ENCODE data around the gene TYW1. TPM values are rescaled to one million over a fixed set of nuclear protein-coding genes. Genes with fewer than 3 reads are reported as not detected.
"Not testable (repeated sequence)": the region's sequence is repeated elsewhere in the genome, so short reads cannot be mapped to it uniquely, and the experiment has no call there.

The TYW1 gene
- total RNA-seq, 1 donor from 2014 or later: 14.0 TPM

DNA sequence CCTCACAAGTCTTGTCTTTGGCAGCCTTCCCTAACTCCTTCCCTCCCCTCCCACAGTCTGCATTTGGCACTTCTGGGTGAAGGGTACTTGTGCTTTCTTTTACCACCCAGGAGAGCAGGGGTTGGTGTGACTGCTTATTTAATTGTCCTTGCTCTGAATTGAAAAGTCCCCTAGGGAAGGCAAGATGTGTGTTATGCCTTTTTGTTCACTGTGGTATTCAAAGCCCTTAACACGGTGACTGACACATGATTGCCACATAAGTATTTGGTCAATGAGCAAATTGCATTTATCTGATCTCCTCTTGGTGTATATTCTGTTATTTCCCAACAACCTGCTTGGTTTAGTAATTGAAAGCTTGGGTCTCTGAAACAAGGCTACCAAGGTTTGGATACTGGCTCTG lies 134.1 kb downstream of the TYW1 start:
- DNase-seq (ENCODE audit: low spot score): not testable (repeated sequence)

DNA sequence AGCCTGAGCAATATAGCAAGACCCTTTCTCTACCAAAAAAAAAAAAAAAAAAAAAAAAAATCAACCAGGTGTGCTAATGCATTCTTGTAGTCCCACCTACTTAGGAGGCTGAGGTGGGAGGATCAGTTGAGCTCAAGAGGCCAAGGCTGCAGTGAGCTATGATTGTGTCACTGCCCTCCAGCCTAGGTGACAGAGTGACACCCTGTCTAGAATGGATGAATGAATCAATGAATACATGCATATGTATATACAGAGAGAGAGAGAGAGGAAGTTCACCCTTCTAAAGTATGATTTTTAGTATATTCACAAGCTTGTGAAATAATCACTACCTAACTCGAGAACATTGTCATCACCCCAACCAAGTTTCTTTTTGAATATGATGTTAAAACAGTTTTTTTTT lies 138.3 kb downstream of the TYW1 start:
- not testable (repeated sequence) for DNase-seq (ENCODE audit: low spot score)

DNA sequence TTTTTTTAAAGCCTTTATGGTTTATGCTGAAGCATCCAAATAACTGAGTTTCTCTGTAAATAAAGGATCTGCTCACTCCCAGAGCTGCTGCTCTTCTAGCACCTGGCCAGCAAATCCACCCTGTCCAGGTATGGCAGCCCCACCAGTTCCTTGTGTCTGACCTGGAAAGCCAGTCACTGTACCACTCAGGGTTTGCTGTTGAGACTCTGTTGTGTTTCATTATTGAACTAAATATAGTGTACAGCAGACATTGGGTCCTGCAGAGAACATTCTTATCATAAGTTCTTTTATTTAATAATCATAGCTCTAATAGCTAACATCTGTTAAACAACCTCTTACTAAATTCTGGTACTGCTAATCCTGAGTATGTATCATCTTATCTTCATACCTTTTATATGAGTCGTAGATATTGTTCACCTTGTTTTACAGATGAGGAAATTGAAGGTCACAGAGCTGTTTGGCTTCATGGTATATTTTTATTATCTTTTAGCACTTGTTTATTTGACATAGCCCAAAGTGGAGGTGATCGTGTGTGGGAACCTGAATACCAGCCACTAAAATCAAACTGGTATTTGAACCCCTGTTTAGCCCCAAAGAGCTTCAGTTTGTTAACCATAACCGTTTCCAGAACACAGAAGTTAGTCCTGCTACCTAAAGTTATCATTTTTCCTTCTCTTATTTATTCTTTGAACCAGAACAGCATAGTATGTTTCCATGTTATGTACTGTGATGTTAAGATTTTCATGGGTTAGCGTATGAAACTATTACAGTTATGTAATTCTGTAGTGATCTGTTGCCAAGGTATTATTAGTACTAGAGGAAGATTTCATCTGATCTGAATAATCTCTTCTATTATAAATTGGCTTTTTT lies 139.2 kb downstream of the TYW1 start:
- not testable (repeated sequence) for DNase-seq (ENCODE audit: low spot score)

DNA sequence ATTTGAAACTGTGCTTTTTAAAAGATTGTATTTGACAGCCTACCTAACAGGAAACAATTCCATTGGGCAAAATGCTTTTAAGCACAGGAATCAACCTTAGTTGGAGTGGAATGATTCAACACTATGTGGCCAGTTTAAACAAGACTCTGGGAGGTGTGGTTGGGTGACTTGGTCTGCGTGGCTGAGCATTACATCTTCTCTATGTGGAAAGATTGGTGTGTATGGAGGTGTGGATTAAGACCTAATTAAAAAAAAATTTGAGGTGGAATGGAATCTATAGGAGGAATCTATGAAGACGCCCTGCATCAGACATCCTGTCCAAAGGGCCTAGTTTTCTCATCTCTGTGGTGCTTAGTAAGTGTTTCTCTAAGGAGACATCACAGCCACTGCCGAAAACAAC lies 140.9 kb downstream of the TYW1 start:
- not testable (repeated sequence) for DNase-seq (ENCODE audit: low spot score)

DNA sequence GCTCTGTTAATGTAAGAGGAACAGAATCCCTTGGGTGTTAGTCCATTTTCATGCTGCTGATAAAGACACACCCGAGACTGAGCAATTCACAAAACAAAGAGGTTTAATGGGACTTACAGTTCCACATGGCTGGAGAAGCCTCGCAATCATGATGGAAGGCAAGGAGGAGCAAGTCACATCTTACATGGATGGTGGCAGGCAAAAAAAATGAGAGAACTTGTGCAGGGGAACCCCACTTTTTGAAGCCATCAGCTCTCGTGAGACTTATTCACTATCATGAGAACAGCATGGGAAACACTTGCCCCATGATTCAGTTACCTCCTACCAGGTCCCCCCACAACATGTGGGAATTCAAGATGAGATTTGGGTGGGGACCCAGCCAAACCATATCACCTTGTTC lies 143.2 kb downstream of the TYW1 start:
- DNase-seq (ENCODE audit: low spot score): not testable (repeated sequence)

DNA sequence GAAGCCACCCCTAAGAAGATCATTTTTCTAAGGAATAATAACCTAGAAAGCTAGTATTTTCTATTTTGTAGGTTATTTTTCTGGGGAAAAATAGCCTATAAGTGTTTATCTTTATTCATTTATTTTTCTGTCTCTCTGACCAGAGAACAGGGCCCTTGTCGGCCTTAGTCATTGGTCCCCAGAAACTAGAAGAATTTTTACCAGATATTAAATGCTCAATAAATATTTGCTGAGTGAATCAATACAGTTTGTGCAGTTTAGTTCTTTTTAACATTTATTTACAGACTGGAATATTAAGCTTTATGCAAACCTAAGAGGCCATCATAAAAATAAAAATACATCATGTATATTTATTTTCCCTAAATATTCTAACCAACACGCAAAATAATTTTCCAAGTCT lies 144.4 kb downstream of the TYW1 start:
- DNase-seq (ENCODE audit: low spot score): not testable (repeated sequence)

DNA sequence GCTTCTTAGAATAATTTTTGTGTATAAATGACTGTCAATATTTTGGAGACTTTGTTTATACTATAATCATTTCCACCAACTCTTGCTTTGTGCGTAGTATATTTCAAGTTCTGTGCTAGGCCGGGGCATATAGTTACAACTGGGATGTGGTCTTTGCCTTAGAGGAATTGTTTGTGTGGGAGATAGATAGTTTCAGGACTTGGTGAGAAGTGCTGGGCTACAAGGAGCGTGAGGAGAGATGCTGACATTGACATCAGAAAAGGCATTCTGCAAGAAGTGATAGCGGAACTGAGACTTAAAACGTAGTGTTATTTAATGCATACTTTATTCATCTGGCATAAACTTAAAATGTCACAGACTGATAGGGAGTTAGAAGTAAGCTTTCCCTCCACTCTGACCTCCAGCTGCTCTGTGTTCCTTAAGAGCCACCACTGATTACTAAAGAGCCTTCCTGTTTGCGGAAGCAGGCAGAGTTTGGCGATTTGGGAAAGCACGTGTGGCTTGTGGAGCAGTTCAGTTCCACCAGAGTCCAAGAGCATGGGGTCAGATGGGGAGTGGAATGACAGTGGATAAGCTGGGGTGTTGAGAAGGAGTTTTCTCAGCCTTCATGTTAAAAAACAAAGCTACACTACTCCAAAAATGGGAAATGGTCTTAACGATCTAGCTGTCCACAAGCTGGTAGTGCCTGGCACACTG lies 146.6 kb downstream of the TYW1 start:
- DNase-seq (ENCODE audit: low spot score): not testable (repeated sequence)

DNA sequence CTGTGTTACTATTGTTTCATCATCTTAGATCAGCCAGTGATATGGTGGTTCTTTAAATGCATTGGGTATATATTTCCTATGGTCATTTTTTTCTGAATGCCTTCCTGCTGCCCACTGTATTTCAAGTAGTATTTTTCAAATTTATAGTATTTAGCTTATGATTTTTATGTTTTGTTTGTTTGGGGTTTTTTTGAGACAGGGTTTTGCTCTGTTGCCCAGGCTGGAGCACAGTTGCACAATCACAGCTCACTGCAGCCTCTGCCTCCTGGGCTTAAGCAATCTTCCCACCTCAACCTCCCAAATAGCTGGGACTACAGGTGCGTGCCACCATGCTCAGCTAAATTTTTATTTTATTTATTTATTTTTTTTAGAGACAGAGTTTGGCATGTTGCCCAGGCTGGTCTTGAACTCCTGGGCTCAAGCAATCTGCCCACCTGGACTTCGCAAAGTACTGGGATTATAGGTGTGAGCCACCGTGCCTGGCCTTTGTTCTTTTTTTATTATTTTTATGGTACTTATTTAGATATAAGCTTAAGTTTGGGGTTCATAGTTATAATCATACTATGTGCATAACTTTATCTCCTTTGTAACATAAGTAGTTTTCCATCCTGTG lies 149.1 kb downstream of the TYW1 start:
- DNase-seq (ENCODE audit: low spot score): not testable (repeated sequence)

DNA sequence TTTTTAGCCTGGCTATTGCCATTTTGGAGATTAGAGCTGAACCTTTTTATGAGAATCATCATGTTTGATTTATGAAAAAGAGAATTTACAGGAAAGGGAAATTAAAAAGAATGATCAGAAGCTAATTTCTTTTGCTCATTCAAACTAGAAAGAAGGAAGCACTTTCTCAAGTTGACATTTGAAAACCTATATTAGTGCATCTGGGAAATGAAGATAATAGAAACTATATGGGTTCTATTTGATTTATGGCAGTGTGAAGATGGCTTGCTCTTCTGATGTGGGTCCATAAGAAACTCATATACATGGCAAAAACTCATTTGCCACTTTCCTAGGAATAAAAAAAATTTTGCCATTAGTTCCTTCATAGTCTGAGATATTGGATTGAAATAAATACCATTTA lies 152.5 kb downstream of the TYW1 start:
- not testable (repeated sequence) for DNase-seq (ENCODE audit: low spot score)

DNA sequence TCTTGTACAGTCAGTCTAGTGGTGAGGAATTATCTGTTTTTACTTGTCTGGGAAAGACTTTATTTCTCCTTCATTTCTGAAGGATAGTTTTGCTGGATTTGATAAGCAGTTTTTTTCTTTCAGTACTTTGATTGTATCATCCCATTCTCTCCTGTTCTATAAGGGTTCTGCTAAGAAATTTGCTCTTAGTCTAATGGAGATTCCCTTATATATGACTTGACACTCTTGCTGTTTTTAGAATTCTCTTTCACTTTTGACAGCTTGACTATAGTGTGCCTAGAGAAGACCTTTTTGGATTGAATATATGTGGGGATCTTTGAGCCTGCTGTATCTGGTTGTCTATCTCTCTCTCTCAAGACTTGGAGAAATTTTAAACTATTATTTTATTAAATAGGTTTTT lies 157.7 kb downstream of the TYW1 start:
- DNase-seq (ENCODE audit: low spot score): not testable (repeated sequence)

DNA sequence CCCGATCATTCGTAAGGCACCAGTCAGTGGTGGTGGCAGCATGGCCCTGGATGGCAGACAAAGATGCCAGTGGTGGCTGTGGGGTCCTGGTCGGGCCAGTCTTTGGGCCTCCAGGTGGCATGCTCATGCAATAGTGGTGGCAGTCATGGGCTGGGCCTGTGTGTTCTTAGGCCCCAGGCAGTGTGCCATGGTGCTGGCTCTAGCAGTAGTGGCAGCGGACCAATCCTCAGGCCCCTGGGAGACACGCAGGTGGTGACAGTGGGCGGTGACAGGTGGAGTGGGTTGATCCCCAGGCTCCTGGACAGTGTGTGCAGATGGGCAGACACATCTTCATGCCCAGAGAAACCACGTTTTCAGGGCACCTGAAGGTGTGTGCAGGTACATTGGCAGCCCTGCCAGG lies 159.4 kb downstream of the TYW1 start:
- not testable (repeated sequence) for DNase-seq (ENCODE audit: low spot score)

DNA sequence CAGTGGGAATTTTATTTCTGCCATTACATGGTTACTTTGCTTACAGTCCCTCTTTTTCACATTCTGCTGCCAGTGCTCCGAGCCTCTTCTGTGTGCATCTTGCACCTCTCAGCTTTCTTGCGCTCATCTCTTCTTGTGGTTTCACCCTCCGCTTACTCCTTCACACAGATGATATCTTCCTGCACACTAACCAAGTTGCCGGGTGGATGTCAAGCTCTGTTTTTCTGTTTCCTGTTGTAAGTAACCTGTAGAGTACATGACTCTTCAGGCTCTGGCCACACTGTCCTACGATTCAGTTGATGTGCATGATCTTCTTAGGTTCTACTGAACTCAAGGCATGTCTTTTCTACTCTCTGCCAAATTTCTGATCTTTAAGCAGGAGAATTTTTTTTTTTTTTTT lies 166.7 kb downstream of the TYW1 start:
- not testable (repeated sequence) for DNase-seq (ENCODE audit: low spot score)

DNA sequence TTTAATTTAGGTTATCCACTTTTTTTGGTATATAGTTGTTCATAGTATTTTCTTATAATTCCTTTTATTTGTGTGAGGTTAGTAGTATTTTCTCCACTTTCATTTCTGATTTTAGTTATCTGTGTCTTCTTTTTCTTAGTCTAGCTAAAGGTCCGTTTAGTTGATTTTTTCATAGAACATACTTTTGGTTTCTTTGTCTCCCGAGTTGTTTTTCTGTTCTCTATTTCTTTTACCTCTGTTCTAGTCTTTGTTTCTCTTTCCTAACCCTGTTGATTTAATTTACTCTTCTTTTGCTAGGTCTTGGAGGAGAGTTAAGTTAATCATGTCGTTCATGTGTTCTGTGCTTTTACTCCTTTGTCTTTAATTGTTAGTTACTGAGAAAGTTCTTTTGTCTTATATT lies 174.5 kb downstream of the TYW1 start:
- DNase-seq (ENCODE audit: low spot score): not testable (repeated sequence)

DNA sequence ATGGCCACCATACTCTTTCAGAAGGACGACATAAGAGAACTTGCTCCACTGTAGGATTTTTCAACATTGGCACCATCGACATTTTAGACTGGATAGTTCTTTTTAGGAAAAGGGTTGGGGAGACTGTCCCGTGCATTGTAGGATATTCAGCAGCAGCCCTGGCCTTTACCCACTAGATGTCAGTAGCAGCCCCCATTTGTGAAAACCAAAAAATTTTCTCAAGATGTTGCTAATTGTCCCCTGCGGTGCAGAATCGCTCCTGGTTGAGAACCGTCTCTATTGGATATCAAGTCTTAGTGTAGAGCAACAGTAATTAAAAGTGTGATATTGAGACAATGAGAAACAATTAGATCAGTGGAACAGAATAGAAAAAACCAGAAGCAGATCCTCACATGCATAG lies 180.1 kb downstream of the TYW1 start:
- DNase-seq (ENCODE audit: low spot score): not testable (repeated sequence)

DNA sequence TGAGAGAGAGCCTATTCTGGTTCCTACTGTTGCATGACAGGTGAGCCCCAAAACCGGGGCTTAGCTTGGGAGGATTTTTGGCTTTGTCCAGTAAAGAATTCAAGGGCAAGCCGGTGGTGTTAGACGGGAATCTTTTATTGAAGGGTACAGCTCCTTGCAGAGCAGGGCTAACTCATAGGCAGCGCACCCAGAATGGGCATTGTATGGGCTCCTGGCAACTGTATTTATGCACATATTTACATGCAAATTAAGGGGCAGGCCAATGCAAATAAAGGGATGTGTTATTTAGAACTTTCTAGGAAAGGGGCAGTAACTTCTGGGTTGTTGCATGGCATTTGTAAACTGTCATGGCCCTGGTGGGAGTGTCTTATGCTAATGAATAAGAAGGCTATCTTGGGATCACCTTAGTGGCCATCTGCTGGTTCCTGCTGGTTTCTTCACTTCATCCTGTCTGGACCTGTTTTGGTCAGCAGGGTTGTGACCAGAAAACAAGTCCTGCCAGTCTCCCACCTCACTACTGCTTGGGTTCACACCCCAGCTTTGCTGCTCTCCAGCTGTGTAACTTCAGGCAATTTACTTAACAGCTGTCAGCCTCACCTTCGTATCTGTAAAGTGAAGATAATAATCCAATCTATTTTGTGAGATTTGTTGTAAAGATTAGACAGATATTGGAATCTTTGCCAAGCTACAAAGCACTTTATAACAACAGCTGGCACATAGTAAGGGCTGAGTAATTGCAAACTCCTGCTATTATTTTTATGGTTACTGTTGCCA lies 182.5 kb downstream of the TYW1 start:
- DNase-seq (ENCODE audit: low spot score): not testable (repeated sequence)

DNA sequence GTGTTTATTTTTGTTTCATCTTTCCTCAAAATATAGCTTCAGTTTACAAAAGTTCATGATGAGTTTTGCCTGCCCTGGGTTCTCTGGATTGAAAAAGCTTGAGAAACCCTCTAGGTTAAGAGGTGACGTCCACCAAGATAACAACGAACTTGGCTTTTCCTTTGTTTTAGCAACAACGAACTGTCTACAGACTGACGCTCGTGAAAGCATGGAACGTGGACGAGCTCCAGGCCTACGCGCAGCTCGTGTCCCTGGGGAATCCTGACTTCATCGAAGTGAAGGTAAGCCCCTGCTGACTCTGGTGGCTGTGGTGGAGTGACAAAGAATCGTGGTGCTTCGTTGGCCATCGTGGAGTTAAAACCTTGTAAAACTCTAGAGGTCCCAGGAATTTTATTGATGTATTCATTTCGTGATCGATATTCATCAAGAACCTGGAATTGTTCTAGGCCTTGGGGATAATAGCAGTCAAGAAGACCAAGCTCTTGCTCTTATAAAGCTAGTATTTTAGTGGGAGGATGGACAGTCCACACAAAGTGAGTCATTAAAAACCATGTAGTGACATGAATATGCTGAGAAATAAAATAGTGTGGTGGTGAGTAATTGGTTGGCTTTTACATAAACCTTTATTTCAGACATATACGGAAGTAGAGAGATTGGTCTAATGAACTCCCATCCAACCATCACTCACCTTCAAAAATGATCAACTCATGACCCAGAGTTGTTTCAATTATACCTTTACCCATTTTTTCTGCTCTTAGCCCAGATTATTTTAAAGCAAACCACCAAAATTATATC lies 186.5 kb downstream of the TYW1 start:
- not testable (repeated sequence) for DNase-seq (ENCODE audit: low spot score)

DNA sequence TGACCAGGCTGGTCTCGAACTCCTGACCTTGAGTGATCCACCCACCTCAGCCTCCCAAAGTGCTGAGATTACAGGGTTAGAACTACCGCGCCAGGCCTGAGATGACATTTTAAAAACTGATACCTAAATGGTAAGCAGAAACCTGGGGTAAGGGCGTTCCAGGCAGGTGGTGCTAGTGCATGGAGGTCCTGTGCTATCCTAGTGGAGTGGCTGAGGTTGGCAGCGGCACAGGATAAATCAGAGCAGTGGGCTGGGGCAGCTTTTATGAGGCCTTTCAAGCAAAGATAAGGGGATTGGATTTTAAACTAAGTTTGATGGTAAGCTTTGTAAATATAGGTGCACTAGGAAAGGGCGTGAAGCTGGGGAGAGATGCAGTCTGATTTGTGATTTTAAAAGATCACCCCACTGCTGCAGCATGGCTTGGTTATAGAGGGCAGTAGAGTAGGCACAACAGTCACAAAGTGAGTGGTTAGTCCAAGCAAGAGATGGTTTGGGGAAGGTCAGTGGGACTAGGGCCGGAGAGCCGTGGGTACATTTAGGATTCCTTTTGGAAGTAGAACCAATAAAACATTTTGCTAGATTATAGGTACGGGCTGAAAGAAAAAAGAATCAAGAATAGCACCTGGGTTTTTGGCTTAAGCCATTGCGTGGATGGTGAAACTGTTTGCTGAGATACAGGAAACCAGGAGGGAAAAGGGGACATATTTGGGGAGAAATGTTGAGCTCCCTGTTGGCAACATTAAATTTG lies 188.5 kb downstream of the TYW1 start:
- not testable (repeated sequence) for DNase-seq (ENCODE audit: low spot score)

DNA sequence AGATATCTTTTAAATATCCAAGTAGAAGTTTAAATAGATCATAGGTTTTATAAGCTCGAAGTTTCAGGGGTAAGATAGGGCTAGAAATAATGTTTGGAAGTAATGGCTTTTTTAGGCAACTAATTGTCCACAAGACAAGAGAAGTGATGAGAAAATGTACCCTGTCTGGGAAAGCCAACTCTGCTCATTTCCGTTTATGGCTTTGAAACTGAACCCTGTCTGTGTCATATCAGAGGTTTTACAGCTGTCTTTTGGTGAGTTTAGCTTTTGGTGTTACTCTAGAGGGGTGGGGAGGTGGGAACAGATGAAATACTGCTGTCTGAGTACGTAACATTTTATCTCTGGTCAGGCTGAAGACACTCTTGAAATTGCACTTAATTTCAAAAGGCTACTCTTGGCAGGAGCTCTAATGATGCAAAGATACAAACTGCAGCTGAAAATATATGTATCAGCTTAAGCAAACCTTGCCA lies 189.1 kb downstream of the TYW1 start:
- DNase-seq (ENCODE audit: low spot score): not testable (repeated sequence)

DNA sequence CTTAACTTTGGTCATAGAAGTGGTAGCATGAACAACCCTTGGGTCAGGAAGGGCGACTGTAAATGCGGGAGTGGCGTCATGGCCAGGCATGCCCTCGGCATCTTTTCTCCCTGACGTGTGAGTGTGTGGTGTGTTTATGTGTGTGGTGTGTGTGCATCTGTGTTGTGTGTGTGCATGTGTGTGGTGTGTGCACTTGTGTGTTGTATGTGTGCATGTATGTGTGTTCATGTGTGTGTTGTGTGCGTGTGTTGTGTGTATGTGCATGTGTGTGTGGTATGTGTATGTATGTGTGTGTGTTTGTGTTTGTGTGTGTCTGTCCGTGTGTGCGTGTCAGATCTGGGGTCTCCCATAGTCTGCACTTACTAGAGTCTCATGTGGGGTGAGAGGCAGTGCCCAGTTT lies 192.5 kb downstream of the TYW1 start:
- not testable (repeated sequence) for DNase-seq (ENCODE audit: low spot score)

Measured in mucosa of gallbladder (tissue), 1 donor.